D721Med (cell line): ENCODE data around the gene ITPR2.

Experiments used
- DNase-seq: peaks from one replicate; pipeline ENCODE4 v3.0.0; 2011; ENCODE audit warnings: low spot score; ENCODE audit not compliant: insufficient read length
- FAIRE-seq: peaks from 2 replicates; lab custom pipeline; 2011; peaks lifted over from hg19 to GRCh38; lab: Jason Lieb, UNC
- CTCF ChIP-seq: IDR thresholded peaks from 2 replicates; pipeline ENCODE4 v1.5.1; 2012; ENCODE audit warnings: mild to moderate bottlenecking, control low read depth; ENCODE audit not compliant: insufficient read depth; ENCODE audit errors: missing control alignments

ITPR2 gene

GRCh38 chr12:26818636-26819035 lies 14.4 kb downstream of the ITPR2 start:
- FAIRE-seq (no peak), DNase-seq (no peak)
- no peak for TF ChIP-seq CTCF

DNA sequence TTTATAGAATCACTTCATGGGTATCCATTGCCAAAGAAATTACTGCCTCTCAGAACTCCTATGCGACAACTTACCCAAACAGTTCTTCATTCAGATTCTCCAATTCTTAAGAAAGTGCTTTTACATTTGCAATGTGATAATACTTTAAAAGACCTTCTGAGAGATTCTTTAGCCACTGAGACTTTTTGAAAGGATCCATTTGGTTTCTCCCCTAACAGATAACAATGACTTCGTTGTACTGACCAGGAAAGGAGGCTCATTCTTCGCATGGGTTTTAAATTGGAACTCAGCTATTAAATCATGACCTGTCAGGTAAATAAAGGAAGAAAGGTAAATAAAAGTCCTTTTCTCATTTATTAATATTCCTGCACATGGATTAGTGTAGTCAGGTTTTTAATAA lies 14.8 kb downstream of the ITPR2 start:
- TF ChIP-seq CTCF: no peak
- DNase-seq (no peak), FAIRE-seq (no peak)

DNA sequence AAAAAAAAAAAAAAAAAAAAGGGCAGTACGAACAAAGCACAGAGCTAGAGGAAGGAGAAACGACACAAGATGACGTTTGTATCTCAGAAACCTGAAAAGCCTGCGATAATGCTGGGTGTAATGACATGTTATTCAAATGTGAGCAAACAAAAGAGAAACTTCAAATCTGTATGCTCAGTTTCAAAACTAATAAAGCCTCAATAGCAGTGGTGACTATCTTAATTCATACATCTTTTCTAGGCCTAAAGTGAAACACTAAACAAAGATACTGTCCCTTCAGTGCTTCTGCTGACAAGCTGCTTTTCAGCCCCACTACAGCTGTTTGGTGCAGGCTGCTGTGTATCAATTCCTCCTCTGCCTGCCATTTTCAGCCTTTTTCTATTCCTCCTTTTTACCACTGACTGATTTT lies 15.8 kb downstream of the ITPR2 start:
- no peak for TF ChIP-seq CTCF
- no peak for DNase-seq
- no peak for FAIRE-seq

- FAIRE-seq: no peak
- TF ChIP-seq CTCF: no peak
- DNase-seq: no peak
These were observed 19.2 kb downstream of the ITPR2 start for GRCh38 chr12:26813812-26814211.

- no peak for TF ChIP-seq CTCF
- DNase-seq (no peak), FAIRE-seq (no peak)
These were observed 22.7 kb downstream of the ITPR2 start for GRCh38 chr12:26810330-26810729.

DNA sequence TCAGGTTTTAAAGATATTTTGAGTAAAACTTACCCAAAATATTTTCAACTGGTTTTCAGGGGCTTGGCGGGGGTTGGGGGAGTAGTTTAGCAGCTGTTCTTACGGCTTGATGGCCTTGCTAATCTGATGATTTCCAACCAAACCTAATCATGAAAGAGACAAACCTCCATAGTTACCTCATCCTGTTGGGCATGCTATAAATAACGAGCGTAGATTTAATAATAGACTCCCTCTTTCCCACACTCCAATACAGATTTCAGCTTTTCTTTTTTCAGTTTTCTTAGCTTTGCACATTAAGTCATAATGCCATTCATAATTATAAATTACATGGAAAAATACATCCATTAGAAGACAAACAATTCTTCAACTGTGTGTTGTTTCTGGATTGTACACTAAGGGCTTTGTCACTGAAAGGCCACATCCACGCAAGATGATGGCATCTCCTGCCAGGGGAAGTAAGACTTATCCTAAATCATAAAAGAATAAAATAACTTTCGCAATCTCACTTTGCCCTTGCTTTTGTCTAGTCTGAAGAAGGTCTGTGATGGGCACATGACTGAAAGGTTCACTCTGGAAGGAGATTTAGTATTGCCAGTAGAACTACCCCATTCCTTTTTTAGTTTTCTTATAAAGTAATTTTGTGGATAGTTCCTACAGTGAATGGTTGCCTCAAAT lies 23.2 kb downstream of the ITPR2 start:
- DNase-seq: no peak
- no peak for FAIRE-seq
- TF ChIP-seq CTCF: no peak

GRCh38 chr12:26808766-26809476 lies 24.1 kb downstream of the ITPR2 start:
- FAIRE-seq (no peak), DNase-seq (no peak)
- no peak for TF ChIP-seq CTCF
